GM21423 (cell line): ENCODE results near the gene CCDC146.
A peak's percentile ranks its signal among the peaks of the same experiment; 100 is the strongest.
"Not testable (repeated sequence)": the region's sequence is repeated elsewhere in the genome, so short reads cannot be mapped to it uniquely, and the experiment has no call there.

Experiments used
- ATAC-seq: cut with Tn5 transposase; IDR thresholded peaks from one replicate; pipeline ENCODE4 v1.9.1; 2021; ENCODE audit warnings: mild to moderate bottlenecking, moderate library complexity; ENCODE audit not compliant: unreplicated experiment

CCDC146 gene, protein sequence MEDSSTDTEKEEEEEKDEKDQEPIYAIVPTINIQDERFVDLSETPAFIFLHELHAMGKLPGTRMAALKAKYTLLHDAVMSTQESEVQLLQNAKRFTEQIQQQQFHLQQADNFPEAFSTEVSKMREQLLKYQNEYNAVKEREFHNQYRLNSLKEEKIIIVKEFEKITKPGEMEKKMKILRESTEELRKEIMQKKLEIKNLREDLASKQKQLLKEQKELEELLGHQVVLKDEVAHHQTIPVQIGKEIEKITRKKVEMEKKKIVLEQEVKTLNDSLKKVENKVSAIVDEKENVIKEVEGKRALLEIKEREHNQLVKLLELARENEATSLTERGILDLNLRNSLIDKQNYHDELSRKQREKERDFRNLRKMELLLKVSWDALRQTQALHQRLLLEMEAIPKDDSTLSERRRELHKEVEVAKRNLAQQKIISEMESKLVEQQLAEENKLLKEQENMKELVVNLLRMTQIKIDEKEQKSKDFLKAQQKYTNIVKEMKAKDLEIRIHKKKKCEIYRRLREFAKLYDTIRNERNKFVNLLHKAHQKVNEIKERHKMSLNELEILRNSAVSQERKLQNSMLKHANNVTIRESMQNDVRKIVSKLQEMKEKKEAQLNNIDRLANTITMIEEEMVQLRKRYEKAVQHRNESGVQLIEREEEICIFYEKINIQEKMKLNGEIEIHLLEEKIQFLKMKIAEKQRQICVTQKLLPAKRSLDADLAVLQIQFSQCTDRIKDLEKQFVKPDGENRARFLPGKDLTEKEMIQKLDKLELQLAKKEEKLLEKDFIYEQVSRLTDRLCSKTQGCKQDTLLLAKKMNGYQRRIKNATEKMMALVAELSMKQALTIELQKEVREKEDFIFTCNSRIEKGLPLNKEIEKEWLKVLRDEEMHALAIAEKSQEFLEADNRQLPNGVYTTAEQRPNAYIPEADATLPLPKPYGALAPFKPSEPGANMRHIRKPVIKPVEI

GRCh38 chr7:77121860-77122681 lies at the start of gene CCDC146:
CCDC146 (plus strand) TSS chr7:77122615; CDS start chr7:77167669, 45,054 bp downstream.
- peak; percentile 98 for ATAC-seq

- ATAC-seq: not testable (repeated sequence)
Measured at GRCh38 chr7:77074786-77075396, 47.5 kb upstream of the CCDC146 start.

- ATAC-seq: not testable (repeated sequence)
Measured at GRCh38 chr7:77077060-77077459, 45.4 kb upstream of the CCDC146 start.

DNA sequence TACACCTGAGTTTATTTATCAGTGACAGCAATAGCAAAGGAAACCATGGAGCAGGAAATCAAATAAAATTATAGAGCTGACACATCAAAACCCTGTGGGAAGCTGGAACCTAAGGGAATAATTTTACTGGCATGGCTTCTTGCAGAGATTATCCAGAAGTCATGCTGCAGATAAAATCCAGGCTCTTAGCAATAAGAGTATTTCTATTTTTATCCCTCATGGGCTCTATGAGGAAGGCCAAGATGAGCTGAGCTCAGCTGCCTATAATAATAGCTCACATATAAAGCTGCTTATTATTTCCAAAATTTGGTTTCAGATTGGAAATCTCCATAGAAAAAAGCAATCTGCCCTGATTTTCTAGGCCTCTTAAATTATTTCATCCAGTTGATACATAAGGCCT lies 43.3 kb upstream of the CCDC146 start:
- ATAC-seq: not testable (repeated sequence)

- not testable (repeated sequence) for ATAC-seq
Measured at GRCh38 chr7:77079624-77080023, 42.8 kb upstream of the CCDC146 start.

- not testable (repeated sequence) for ATAC-seq
Measured at GRCh38 chr7:77080236-77080635, 42.2 kb upstream of the CCDC146 start.

DNA sequence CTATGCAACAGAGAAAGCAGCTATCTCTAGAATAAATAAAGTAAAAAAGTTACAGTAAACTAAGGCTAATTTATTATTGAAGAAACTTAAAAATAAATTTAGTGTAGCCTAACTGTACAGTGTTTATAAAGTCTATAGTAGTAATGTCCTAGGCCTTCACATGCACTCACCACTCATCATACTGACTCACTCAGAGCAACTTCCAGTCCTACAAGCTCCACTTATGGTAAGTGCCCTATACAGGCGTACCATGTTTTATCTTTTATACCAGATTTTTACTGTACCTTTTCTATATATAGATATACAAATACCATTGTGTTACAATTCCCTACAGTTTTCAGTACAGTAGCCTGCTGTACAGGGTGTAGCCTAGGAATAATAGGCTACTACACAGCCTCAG lies 40.2 kb upstream of the CCDC146 start:
- ATAC-seq: not testable (repeated sequence)

GRCh38 chr7:77092301-77092700 lies 30.1 kb upstream of the CCDC146 start:
- not testable (repeated sequence) for ATAC-seq

- ATAC-seq: not testable (repeated sequence)
Measured at GRCh38 chr7:77100501-77100900, 21.9 kb upstream of the CCDC146 start.

- ATAC-seq: not testable (repeated sequence)
Measured at GRCh38 chr7:77101187-77101586, 21.2 kb upstream of the CCDC146 start.

DNA sequence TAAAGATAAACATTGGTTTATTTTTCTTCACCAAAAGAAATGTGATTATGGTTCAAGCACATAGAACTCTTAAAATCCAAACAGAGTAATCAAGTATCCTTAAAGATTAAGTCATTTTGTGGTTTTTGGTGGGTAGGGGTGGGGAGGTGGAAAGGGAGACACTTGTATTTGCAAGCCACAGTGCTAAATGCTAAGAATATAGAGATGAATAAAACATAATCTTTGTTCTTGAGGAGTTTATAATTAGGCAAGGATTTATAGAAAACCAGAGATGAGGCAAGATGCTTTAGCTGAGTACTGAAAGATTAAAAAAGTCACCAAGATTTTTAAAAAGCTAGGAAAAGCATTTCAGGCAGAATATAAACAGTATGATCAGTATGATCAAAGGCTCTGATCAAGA lies 19.7 kb upstream of the CCDC146 start:
- ATAC-seq: not testable (repeated sequence)

- ATAC-seq: not testable (repeated sequence)
Measured at GRCh38 chr7:77105904-77106303, 16.5 kb upstream of the CCDC146 start.

GRCh38 chr7:77107659-77108058 lies 14.8 kb upstream of the CCDC146 start:
- ATAC-seq: not testable (repeated sequence)

DNA sequence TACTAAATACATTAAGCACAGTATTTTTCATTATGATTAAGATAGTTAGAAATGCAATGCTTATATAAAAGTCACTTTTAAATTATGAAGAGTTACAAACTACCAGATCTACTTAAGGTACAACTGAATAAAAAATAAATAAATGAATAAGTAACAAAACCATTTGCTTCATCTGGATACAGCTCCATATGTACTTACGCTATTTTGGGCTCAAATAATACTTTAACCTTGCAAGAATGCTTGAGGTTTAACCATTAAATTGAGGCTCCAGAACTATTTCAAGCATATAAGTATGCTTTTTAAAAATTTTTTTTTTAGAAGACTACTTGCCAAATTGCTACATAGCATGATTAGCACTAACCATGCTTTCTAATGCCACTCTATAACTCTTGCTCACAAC lies 14.1 kb upstream of the CCDC146 start:
- not testable (repeated sequence) for ATAC-seq

- not testable (repeated sequence) for ATAC-seq
Measured at GRCh38 chr7:77112719-77113306, 9.6 kb upstream of the CCDC146 start.

DNA sequence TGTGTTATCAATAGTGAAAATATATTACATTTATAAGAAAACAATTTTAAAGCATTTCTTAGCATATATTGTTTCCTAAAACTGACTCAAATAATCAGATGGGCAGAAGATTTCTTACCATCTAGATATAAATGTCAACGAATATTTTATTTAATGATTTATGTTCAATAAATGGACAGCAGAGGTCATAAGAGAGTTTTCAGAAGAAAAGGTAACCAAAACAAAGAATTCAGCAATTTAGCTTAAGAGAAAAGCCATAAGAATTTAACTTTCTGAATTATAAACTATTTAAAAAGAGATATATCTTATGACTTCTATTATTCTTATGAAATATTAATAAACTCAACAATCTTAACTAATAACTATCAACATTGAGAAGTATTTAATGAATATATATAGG lies 3.1 kb downstream of the CCDC146 start:
- ATAC-seq: not testable (repeated sequence)

GRCh38 chr7:77127009-77127408 lies 4.6 kb downstream of the CCDC146 start:
- not testable (repeated sequence) for ATAC-seq

- ATAC-seq: peak; percentile 73
Measured at GRCh38 chr7:77128582-77129410, 6.4 kb downstream of the CCDC146 start.

DNA sequence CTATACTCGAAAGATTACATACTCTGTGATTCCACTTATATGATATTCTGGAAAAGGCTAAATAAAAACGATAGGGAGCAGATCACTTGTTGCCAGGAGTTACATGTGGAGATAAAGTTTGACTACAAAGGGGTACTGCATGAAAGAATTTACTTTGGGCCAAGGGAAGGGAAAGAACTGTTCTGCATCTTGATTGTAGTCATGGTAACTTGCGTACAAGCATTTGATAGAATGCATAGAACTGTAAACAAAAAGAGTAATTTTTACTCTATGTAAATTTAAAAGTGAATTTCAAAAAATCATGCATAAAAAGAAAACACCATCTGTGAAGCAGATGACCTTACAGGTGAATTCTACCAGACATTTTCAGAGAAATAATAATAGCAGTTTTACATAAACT lies 9.4 kb downstream of the CCDC146 start:
- ATAC-seq: not testable (repeated sequence)
